Endothelial cell of umbilical vein (primary cell): ENCODE data around the gene CACNA1S. TPM values are rescaled to one million over a fixed set of nuclear protein-coding genes. Genes with fewer than 3 reads are reported as not detected.

ENCODE experiments used
- BruUV-seq: library from RNA; stranded (reverse); fragments of 400-500 nt; replicated peaks from 2 replicates; lab custom pipeline; 2021; lab: Mats Ljungman, UMichigan
- CTCF ChIA-PET: fragments of 300-600, 350-600 bp; sonication (Branson Sonifier 250); formaldehyde crosslinking; loops from one replicate; lab custom pipeline; 2021; ENCODE audit warnings: antibody characterized with exemption, inconsistent platforms; lab: Charles Lee
- POLR2A ChIA-PET: fragments of 300-600, 350-600 bp; sonication (Branson Sonifier 250); formaldehyde crosslinking; loops from one replicate; lab custom pipeline; 2021; ENCODE audit warnings: antibody characterized with exemption, inconsistent platforms; lab: Charles Lee
- DNase-seq: peaks from one replicate; pipeline ENCODE4 v3.0.0-alpha.2; 2011; ENCODE audit warnings: low read depth, low spot score
- FAIRE-seq: peaks from 2 replicates; lab custom pipeline; 2011; peaks lifted over from hg19 to GRCh38; lab: Jason Lieb, UNC
- H2AFZ ChIP-seq: 2 replicates; pipeline ENCODE4 v1.6.0; 2012; ENCODE audit warnings: low read depth, low read length, control low read depth, inconsistent platforms
- H3K27ac ChIP-seq: 2 replicates; pipeline ENCODE4 v1.5.1; 2011; ENCODE audit warnings: low read depth, mild to moderate bottlenecking, control low read depth, low read length, moderate library complexity; ENCODE audit not compliant: insufficient read depth
- H3K27me3 ChIP-seq, 2 experiments: 2 replicates each; pipeline versions ENCODE4 v1.6.0 to v1.6.1; 2011; ENCODE audit warnings: low read length in 2 of 2, mixed read lengths in 1 of 2; ENCODE audit not compliant: control insufficient read depth in 2 of 2, insufficient read depth in 2 of 2
- H3K36me3 ChIP-seq, 2 experiments: 2 replicates in 1 of 2; 3 replicates in 1 of 2; pipeline ENCODE4 v1.5.1; 2011; ENCODE audit warnings: low read length in 2 of 2, mild to moderate bottlenecking in 1 of 2, moderate library complexity in 1 of 2; ENCODE audit not compliant: control insufficient read depth in 2 of 2, insufficient read depth in 2 of 2; ENCODE audit errors: extremely low read depth in 1 of 2
- H3K4me1 ChIP-seq: 3 replicates; pipeline ENCODE4 v1.5.1; 2011; ENCODE audit warnings: mild to moderate bottlenecking, low read length; ENCODE audit not compliant: control insufficient read depth, insufficient read depth; ENCODE audit errors: extremely low read depth
- H3K4me2 ChIP-seq: 2 replicates; pipeline ENCODE4 v1.6.1; 2011; ENCODE audit warnings: low read length, control low read depth, mixed read lengths; ENCODE audit not compliant: insufficient read depth
- H3K4me3 ChIP-seq, 3 experiments: fragments of 200-600 bp in 1 of 3; sonication (generic), shearing (Covaris generic) in 1 of 3; replicated peaks in 1 of 3; 2 replicates each; pipeline ENCODE4 v1.5.1; 2011 to 2016; ENCODE audit warnings: control low read depth in 3 of 3, low read length in 3 of 3, mild to moderate bottlenecking in 2 of 3, inconsistent platforms in 1 of 3, low read depth in 1 of 3, moderate library complexity in 1 of 3; ENCODE audit not compliant: insufficient read depth in 1 of 3
- H3K79me2 ChIP-seq: 2 replicates; pipeline ENCODE4 v1.6.0; 2012; ENCODE audit warnings: low read length, inconsistent platforms; ENCODE audit not compliant: control insufficient read depth, insufficient read depth
- H3K9ac ChIP-seq: replicated peaks from 2 replicates; pipeline ENCODE3; 2011; ENCODE audit warnings: low read length, control low read depth; ENCODE audit not compliant: insufficient read depth; ENCODE audit errors: extremely low read depth
- H3K9me1 ChIP-seq: replicated peaks from 3 replicates; pipeline ENCODE4 v1.6.0; 2011; ENCODE audit warnings: mild to moderate bottlenecking, low read length; ENCODE audit not compliant: control insufficient read depth, insufficient read depth; ENCODE audit errors: extremely low read depth
- H3K9me3 ChIP-seq: replicated peaks from 2 replicates; pipeline ENCODE4 v1.5.1; 2012; ENCODE audit warnings: low read length, inconsistent platforms; ENCODE audit not compliant: control insufficient read depth, insufficient read depth
- H4K20me1 ChIP-seq: replicated peaks from 2 replicates; pipeline ENCODE3; 2011; ENCODE audit warnings: mild to moderate bottlenecking, low read length; ENCODE audit not compliant: control insufficient read depth, insufficient read depth; ENCODE audit errors: extremely low read depth
- CTCF ChIP-seq, 2 donors: IDR thresholded peaks; 1 replicate in 1 of 2; 2 replicates in 1 of 2; pipeline ENCODE4 v1.5.1; 2011; ENCODE audit warnings: low read length in 2 of 2, mild to moderate bottlenecking in 2 of 2, moderate library complexity in 2 of 2, control low read depth in 1 of 2, inconsistent platforms in 1 of 2, low read depth in 1 of 2; ENCODE audit not compliant: insufficient read depth in 1 of 2; ENCODE audit errors: extremely low read depth in 1 of 2
- EZH2 ChIP-seq: IDR thresholded peaks from 2 replicates; pipeline ENCODE4 v1.6.1; 2012; ENCODE audit warnings: borderline replicate concordance, low read depth, mild to moderate bottlenecking, moderate library complexity, low read length, inconsistent platforms; ENCODE audit not compliant: severe bottlenecking
- FOS ChIP-seq: IDR thresholded peaks from 2 replicates; pipeline ENCODE4 v1.6.1; 2011; ENCODE audit warnings: mild to moderate bottlenecking, low read length, moderate library complexity, borderline replicate concordance; ENCODE audit not compliant: insufficient read depth
- JUN ChIP-seq: IDR thresholded peaks from 2 replicates; pipeline ENCODE4 v1.6.1; 2011; ENCODE audit warnings: borderline replicate concordance, low read depth; ENCODE audit not compliant: insufficient read length, insufficient read depth
- MAX ChIP-seq: IDR thresholded peaks from 2 replicates; pipeline ENCODE4 v1.6.1; 2011; ENCODE audit not compliant: insufficient read depth, insufficient read length
- POLR2A ChIP-seq: IDR thresholded peaks from 2 replicates; pipeline ENCODE4 v1.6.1; 2012; ENCODE audit warnings: low read depth, mild to moderate bottlenecking, control low read depth, low read length
- POLR2AphosphoS5 ChIP-seq: IDR thresholded peaks from 2 replicates; pipeline ENCODE4 v1.6.1; 2012; ENCODE audit warnings: low read depth, mild to moderate bottlenecking, control low read depth, low read length, moderate library complexity; ENCODE audit not compliant: insufficient read depth
- dilution Hi-C: fragments of 300-500 bp; cut with MboI; formaldehyde crosslinking; loops from one replicate; pipeline ENCODE4 v1.15.0; 2019; ENCODE audit warnings: low sequenced_read_pairs; ENCODE audit not compliant: extremely low pct_ligation_motif_present
- intact Hi-C: fragments of 100-400 bp; cut with micrococcal nuclease; formaldehyde crosslinking; loops from one replicate; pipeline ENCODE4 v1.10.0; 2022
- polyA plus RNA-seq, 4 experiments: library from polyadenylated mRNA; depleted of rRNA in 3 of 4; stranded (reverse) in 3 of 4; unstranded in 1 of 4; fragments of >200 nt; gene quantifications; 2 replicates each; pipeline versions ENCODE4 v1.2.1 to v1.2.3, GENCODE V29; 2011 to 2012; ENCODE audit warnings: missing spikeins in 1 of 4
- total RNA-seq: library from RNA; stranded (reverse); gene quantifications from 2 replicates; pipeline ENCODE4 v1.2.3, GENCODE V29; 2021

CACNA1S gene
- total and polyA plus RNA-seq, 2 donors (not counting 3 experiments of a cell fraction or from before 2014, with no cell fraction given), result not detected

GRCh38 chr1:201155354-201155753, 43.1 kb upstream of the CACNA1S start:
- no peaks in the 10 kb centered on the region for H4K20me1 ChIP-seq
- no peak overlapping the region for H3K9ac ChIP-seq
- no peak for DNase-seq
- ChIA-PET CTCF (interaction anchor here (1.0 to 2.8 kb wide), 2 partner anchors 11 to 15 kb away, joined by 3 to 15 read pairs; no protein-coding TSS in a partner anchor), POLR2A (no interaction called here)
- peaks cover 19 to 27% of the 10 kb centered on the region in 2 experiments for H3K27me3 ChIP-seq
- no peak overlapping the region for H2AFZ ChIP-seq
- no peak overlapping the region for H3K27ac ChIP-seq
- no peaks in the 10 kb centered on the region for H3K79me2 ChIP-seq
- intact Hi-C loops, result no loop called here
- H3K4me3 ChIP-seq, result no peak overlapping the region
- no peaks in the 10 kb centered on the region for H3K9me1 ChIP-seq
- no TSS peak for BruUV-seq
- FAIRE-seq, result no peak
- TF ChIP-seq FOS (no peak), MAX (no peak), EZH2 (no peak)
- H3K4me1 ChIP-seq, result peaks cover 8% of the 10 kb centered on the region
- dilution Hi-C loops, result no loop called here
- no peak overlapping the region for H3K4me2 ChIP-seq
- H3K36me3 ChIP-seq, result peaks cover 0 to 6% of the 10 kb centered on the region in 2 experiments
- H3K9me3 ChIP-seq, result no peaks in the 10 kb centered on the region

GRCh38 chr1:201154389-201155165, 42.4 kb upstream of the CACNA1S start, which contains the start of gene TMEM9:
TSS of gene TMEM9 (minus strand) at chr1:201154474. CDS start at chr1:201153923, 551 bp downstream.
- Histone ChIP-seq H3K4me2 (peak within 1 kb of the TSS; percentile 82), H3K4me1 (peaks cover 8% of the 10 kb centered on the region), H3K4me3 (peak within 1 kb of the TSS; percentile 42 to 56 (median 54)), H4K20me1 (no peaks in the 10 kb centered on the region), H3K36me3 (peaks cover 0 to 6% of the 10 kb centered on the region in 2 experiments), H3K9ac (peak within 1 kb of the TSS; percentile 62), H2AFZ (peak within 1 kb of the TSS; percentile 85), H3K27me3 (peaks cover 19 to 23% of the 10 kb centered on the region in 2 experiments), H3K79me2 (no peaks in the 10 kb centered on the region), H3K9me1 (no peaks in the 10 kb centered on the region), H3K9me3 (no peaks in the 10 kb centered on the region), H3K27ac (no peak within 1 kb of the TSS)
- peak; percentile 96 for DNase-seq
- dilution Hi-C loops (no loop called here), intact Hi-C loops (loop anchor here (1.0 kb wide), 1 partner anchor 16 kb away; no protein-coding TSS in a partner anchor)
- peak; percentile 92 for FAIRE-seq
- TF ChIP-seq FOS (no peak), POLR2AphosphoS5 (no peak), POLR2A (no peak), JUN (no peak), CTCF (IDR thresholded peaks at IDR 0.05; ENCODE audit: extremely low read depth in 1 of 2, insufficient read depth in 1 of 2, low read depth in 1 of 2, low read length in 2 of 2) (no peak), MAX (peak; percentile 73)
- ChIA-PET POLR2A (no interaction called here), CTCF (interaction anchor here (0.8 to 2.8 kb wide), 8 partner anchors 9 to 183 kb away, joined by 3 to 15 read pairs (median 4); no protein-coding TSS in a partner anchor)
- BruUV-seq, result no TSS peak
